H1 (cell line): ENCODE measurements around the gene HPRT1. TPM values are rescaled to one million over a fixed set of nuclear protein-coding genes. Genes with fewer than 3 reads are reported as not detected.

Source experiments
- CTCF ChIA-PET: fragments of 300-600 bp; sonication (Branson Sonifier 250); formaldehyde crosslinking; loops from one replicate; lab custom pipeline; 2021; ENCODE audit not compliant: partially characterized antibody; lab: Charles Lee
- POLR2A ChIA-PET: fragments of 300-600 bp; sonication (Branson Sonifier 250); formaldehyde crosslinking; loops from one replicate; lab custom pipeline; 2021; ENCODE audit warnings: inconsistent platforms; ENCODE audit not compliant: partially characterized antibody; lab: Charles Lee
- DNase-seq, 2 experiments: peaks; one replicate each; pipeline versions ENCODE4 v3.0.0 to v3.0.0-alpha.2; 2010 to 2022; ENCODE audit warnings: low spot score in 2 of 2, low read depth in 1 of 2, mixed read lengths in 1 of 2
- FAIRE-seq: peaks from 2 replicates; lab custom pipeline; 2011; peaks lifted over from hg19 to GRCh38; lab: Jason Lieb, UNC
- H2AFZ ChIP-seq: 2 replicates; pipeline ENCODE4 v1.8.1; 2012; ENCODE audit warnings: low read length, inconsistent platforms
- H2AK5ac ChIP-seq: 2 replicates; pipeline ENCODE4 v1.6.1; 2013; ENCODE audit warnings: low read depth, low read length
- H2BK120ac ChIP-seq: replicated peaks from 2 replicates; pipeline ENCODE3; 2013; ENCODE audit warnings: low read depth, low read length, inconsistent platforms
- H2BK12ac ChIP-seq: 2 replicates; pipeline ENCODE4 v1.6.1; 2013; ENCODE audit warnings: low read depth, low read length
- H2BK15ac ChIP-seq: 2 replicates; pipeline ENCODE4 v1.6.1; 2013; ENCODE audit warnings: low read length
- H2BK20ac ChIP-seq: 2 replicates; pipeline ENCODE4 v1.6.1; 2013; ENCODE audit warnings: low read length
- H2BK5ac ChIP-seq: 2 replicates; pipeline ENCODE4 v1.6.1; 2013; ENCODE audit warnings: low read depth, low read length
- H3K14ac ChIP-seq: 2 replicates; pipeline ENCODE4 v1.6.1; 2013; ENCODE audit warnings: inconsistent platforms; ENCODE audit not compliant: insufficient read length
- H3K18ac ChIP-seq: 2 replicates; pipeline ENCODE4 v1.6.1; 2013; ENCODE audit warnings: low read length; ENCODE audit errors: extremely low read depth
- H3K23ac ChIP-seq: 2 replicates; pipeline ENCODE4 v1.6.1; 2013; ENCODE audit warnings: inconsistent platforms; ENCODE audit not compliant: insufficient read length
- H3K23me2 ChIP-seq: 2 replicates; pipeline ENCODE4 v1.6.1; 2013; ENCODE audit warnings: low read depth, low read length
- H3K27ac ChIP-seq: 2 replicates; pipeline ENCODE4 v1.6.1; 2011; ENCODE audit warnings: low read depth, low read length, inconsistent platforms
- H3K27me3 ChIP-seq, 4 experiments: replicated peaks in 1 of 4; 1 replicate in 1 of 4; 2 replicates in 3 of 4; pipeline versions ENCODE4 v1.6.1 to v1.8.1; 2011 to 2013; ENCODE audit warnings: low read length in 3 of 4, mild to moderate bottlenecking in 3 of 4, inconsistent platforms in 2 of 4, mixed read lengths in 2 of 4, moderate library complexity in 1 of 4; ENCODE audit not compliant: control insufficient read depth in 3 of 4, insufficient read depth in 3 of 4; ENCODE audit errors: extremely low read depth in 1 of 4
- H3K36me3 ChIP-seq, 4 experiments: 2 replicates each; pipeline versions ENCODE4 v1.6.1 to v1.8.1; 2011 to 2013; ENCODE audit warnings: mild to moderate bottlenecking in 4 of 4, low read length in 3 of 4, moderate library complexity in 2 of 4, control low read depth in 1 of 4, inconsistent platforms in 1 of 4; ENCODE audit not compliant: insufficient read depth in 4 of 4, control insufficient read depth in 2 of 4
- H3K4ac ChIP-seq: replicated peaks from 2 replicates; pipeline ENCODE3; 2013; ENCODE audit warnings: low read length, low read depth, mixed read lengths, inconsistent platforms; ENCODE audit not compliant: insufficient read length
- H3K4me1 ChIP-seq, 4 experiments: replicated peaks in 1 of 4; 1 replicate in 1 of 4; 2 replicates in 3 of 4; pipeline versions ENCODE4 v1.6.1 to v1.8.1; 2011 to 2013; ENCODE audit warnings: low read length in 3 of 4, inconsistent platforms in 2 of 4, mixed read lengths in 1 of 4; ENCODE audit not compliant: insufficient read depth in 4 of 4, control insufficient read depth in 3 of 4
- H3K4me2 ChIP-seq, 2 experiments: 2 replicates each; pipeline versions ENCODE4 v1.6.1 to v1.8.1; 2011 to 2013; ENCODE audit warnings: low read depth in 2 of 2, low read length in 2 of 2, control low read depth in 1 of 2, inconsistent platforms in 1 of 2, mild to moderate bottlenecking in 1 of 2; ENCODE audit not compliant: insufficient read depth in 1 of 2
- H3K4me3 ChIP-seq, 4 experiments: fragments of 200-600, 300-600 bp in 1 of 4; sonication (generic), shearing (Covaris generic), sonication (Bioruptor Twin) in 1 of 4; 2 replicates each; pipeline versions ENCODE4 v1.5.1 to v1.8.1; 2011 to 2016; ENCODE audit warnings: low read length in 4 of 4, low read depth in 3 of 4, control low read depth in 2 of 4, inconsistent platforms in 2 of 4, mild to moderate bottlenecking in 2 of 4, mixed read lengths in 1 of 4, moderate library complexity in 1 of 4; ENCODE audit not compliant: insufficient read depth in 2 of 4; ENCODE audit errors: extremely low read depth in 1 of 4
- H3K56ac ChIP-seq: replicated peaks from 2 replicates; pipeline ENCODE3; 2013; ENCODE audit warnings: low read depth, mild to moderate bottlenecking, mixed read lengths, low read length, inconsistent platforms; ENCODE audit not compliant: insufficient read length
- H3K79me1 ChIP-seq: 2 replicates; pipeline ENCODE4 v1.6.1; 2013; ENCODE audit warnings: low read depth, low read length, control low read depth
- H3K79me2 ChIP-seq, 2 experiments: 2 replicates each; pipeline versions ENCODE4 v1.6.1 to v1.8.1; 2012 to 2013; ENCODE audit warnings: low read length in 2 of 2, mild to moderate bottlenecking in 2 of 2, inconsistent platforms in 1 of 2; ENCODE audit not compliant: insufficient read depth in 2 of 2, control insufficient read depth in 1 of 2
- H3K9ac ChIP-seq, 4 experiments: replicated peaks in 1 of 4; 1 replicate in 1 of 4; 2 replicates in 3 of 4; pipeline versions ENCODE4 v1.6.1 to v1.8.1; 2011 to 2013; ENCODE audit warnings: low read depth in 3 of 4, low read length in 3 of 4, control low read depth in 2 of 4, mild to moderate bottlenecking in 2 of 4, moderate library complexity in 2 of 4, inconsistent platforms in 1 of 4; ENCODE audit errors: extremely low read depth in 1 of 4
- H3K9me3 ChIP-seq, 2 experiments: 2 replicates each; pipeline versions ENCODE4 v1.6.1 to v1.8.1; 2012 to 2013; ENCODE audit warnings: mild to moderate bottlenecking in 2 of 2, moderate library complexity in 2 of 2, control low read depth in 1 of 2, inconsistent platforms in 1 of 2, low read depth in 1 of 2, low read length in 1 of 2, mixed read lengths in 1 of 2; ENCODE audit not compliant: insufficient read depth in 2 of 2
- H4K20me1 ChIP-seq, 2 experiments: replicated peaks in 1 of 2; 2 replicates each; pipeline versions ENCODE3 to v1.8.1; 2011 to 2013; ENCODE audit warnings: inconsistent platforms in 2 of 2, low read length in 2 of 2, mild to moderate bottlenecking in 1 of 2; ENCODE audit not compliant: insufficient read depth in 2 of 2, control insufficient read depth in 1 of 2
- H4K5ac ChIP-seq: 2 replicates; pipeline ENCODE4 v1.6.1; 2013; ENCODE audit warnings: low read length, low read depth, mixed read lengths, inconsistent platforms; ENCODE audit not compliant: insufficient read length
- H4K8ac ChIP-seq: 2 replicates; pipeline ENCODE4 v1.8.0; 2013; ENCODE audit warnings: mild to moderate bottlenecking, moderate library complexity, low read length, inconsistent platforms; ENCODE audit not compliant: insufficient read depth; ENCODE audit errors: extremely low read depth
- H4K91ac ChIP-seq: replicated peaks from 2 replicates; pipeline ENCODE3; 2013; ENCODE audit warnings: low read length, mixed read lengths, inconsistent platforms; ENCODE audit not compliant: insufficient read length
- POLR2A ChIP-seq, 2 experiments: IDR thresholded peaks; 1 replicate in 1 of 2; 2 replicates in 1 of 2; pipeline ENCODE4 v1.6.1; 2011; ENCODE audit warnings: low read depth in 2 of 2, low read length in 2 of 2, mild to moderate bottlenecking in 2 of 2; ENCODE audit errors: control extremely low read depth in 1 of 2
- RAD21 ChIP-seq, 2 experiments: IDR thresholded peaks in 1 of 2; conservative IDR thresholded peaks in 1 of 2; 2 replicates each; pipeline ENCODE4 v1.6.1; 2011; ENCODE audit warnings: low read depth in 2 of 2, low read length in 2 of 2, improper control_type of control experiment in 1 of 2, inconsistent platforms in 1 of 2, mild to moderate bottlenecking in 1 of 2, moderate library complexity in 1 of 2
- WGBS, 2 experiments: shearing (Covaris generic) in 1 of 2; methylation state at CpG; one replicate each; pipeline versions ENCODE4 v1.1.6 to v1.1.7; 2013 to 2015; ENCODE audit warnings: low lambda C conversion rate in 2 of 2, mixed read lengths in 2 of 2, inconsistent platforms in 1 of 2, low coverage in 1 of 2, missing lambda C conversion rate in 1 of 2; ENCODE audit not compliant: insufficient replicate concordance in 2 of 2, insufficient coverage in 1 of 2, insufficient read length in 1 of 2; ENCODE audit errors: extremely low coverage in 1 of 2, missing lambda C conversion rate in 1 of 2; 5-methylcytosine and 5-hydroxymethylcytosine counted together
- polyA plus RNA-seq, 7 experiments: library from polyadenylated mRNA; depleted of rRNA in 3 of 7; stranded (reverse) in 5 of 7; unstranded in 2 of 7; fragments of >200 nt in 5 of 7; fragments of 200-250 nt in 2 of 7; gene quantifications; 1 replicate in 5 of 7; 2 replicates in 1 of 7; 4 replicates in 1 of 7; pipeline versions ENCODE4 v1.2.1 to v1.2.3, GENCODE V29; 2011 to 2013; ENCODE audit warnings: missing spikeins in 2 of 7, mixed read lengths in 2 of 7
- total RNA-seq: library from RNA; stranded (reverse); fragmentation: NEBNext Ultra II Directional; extraction: Animal tissue kit (Norgen Biotek cat#: 25700); gene quantifications from 2 replicates; pipeline ENCODE4 v1.2.1, GENCODE V29; 2021
- TF ChIP-seq, protein P1 (sequence below), 3 experiments: IDR thresholded peaks; 1 replicate in 2 of 3; 2 replicates in 1 of 3; pipeline versions ENCODE4 v1.5.1 to v1.6.1; 2011; ENCODE audit warnings: low read length in 3 of 3, mild to moderate bottlenecking in 3 of 3, inconsistent platforms in 2 of 3, low read depth in 1 of 3, moderate library complexity in 1 of 3; ENCODE audit not compliant: insufficient read depth in 1 of 3; ENCODE audit errors: control extremely low read depth in 1 of 3

Gene HPRT1
- total and polyA plus RNA-seq, 2 of the 8 experiments (the other 6 are each of a cell fraction or from before 2014, with no cell fraction given): 16.9 to 49.5 TPM

DNA sequence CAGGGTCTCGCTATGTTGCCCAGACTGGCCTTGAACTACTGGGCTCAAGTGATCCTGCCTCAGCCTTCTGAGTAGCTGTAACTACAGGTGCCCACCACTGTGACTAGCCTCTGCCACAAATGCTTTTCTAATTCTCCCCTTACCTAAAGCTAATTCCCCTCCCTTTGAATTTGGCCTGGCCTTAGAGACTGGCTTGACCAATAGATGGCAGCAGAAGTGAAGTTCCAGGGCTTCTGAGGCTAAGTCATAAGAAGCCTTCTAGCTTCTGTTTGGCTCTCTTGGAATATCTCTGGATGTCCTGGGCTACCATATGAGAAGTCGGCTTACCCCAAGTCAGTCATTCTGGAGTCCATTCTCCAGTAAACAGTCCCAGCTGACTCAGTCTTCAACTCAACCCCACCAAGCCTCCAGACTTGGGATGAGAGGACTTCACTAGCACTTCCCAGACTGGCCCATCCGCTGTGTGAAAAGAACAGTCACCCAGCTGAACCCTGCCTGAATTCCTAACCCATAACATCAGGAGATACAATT, 61.0 kb downstream of the HPRT1 start:
- Histone ChIP-seq H2AFZ (no peak overlapping the region), H3K4me1 (no peaks in the 10 kb centered on the region), H4K8ac (no peak overlapping the region), H4K5ac (no peak overlapping the region), H3K23me2 (no peaks in the 10 kb centered on the region), H3K4me2 (no peak overlapping the region), H3K4ac (no peak overlapping the region), H3K14ac (no peak overlapping the region), H3K4me3 (no peak overlapping the region), H2BK120ac (no peak overlapping the region), H2BK15ac (no peak overlapping the region), H3K79me2 (no peaks in the 10 kb centered on the region), H3K9ac (no peak overlapping the region), H3K18ac (no peak overlapping the region), H2BK12ac (no peak overlapping the region), H3K56ac (no peak overlapping the region), H2BK20ac (no peak overlapping the region), H3K27me3 (no peaks in the 10 kb centered on the region), H4K20me1 (no peaks in the 10 kb centered on the region), H3K23ac (no peak overlapping the region), H4K91ac (no peak overlapping the region), H3K79me1 (no peaks in the 10 kb centered on the region), H2AK5ac (no peak overlapping the region), H3K9me3 (no peaks in the 10 kb centered on the region), H3K36me3 (no peaks in the 10 kb centered on the region), H2BK5ac (no peak overlapping the region), H3K27ac (no peak overlapping the region)
- CTCF ChIA-PET: interaction anchor here (0.6 to 2.2 kb wide), 25 partner anchors 8 to 289 kb away, joined by 3 to 16 read pairs (median 4); no protein-coding TSS in a partner anchor
- DNase-seq (no peak), FAIRE-seq (no peak)
- TF ChIP-seq, protein P1, sequence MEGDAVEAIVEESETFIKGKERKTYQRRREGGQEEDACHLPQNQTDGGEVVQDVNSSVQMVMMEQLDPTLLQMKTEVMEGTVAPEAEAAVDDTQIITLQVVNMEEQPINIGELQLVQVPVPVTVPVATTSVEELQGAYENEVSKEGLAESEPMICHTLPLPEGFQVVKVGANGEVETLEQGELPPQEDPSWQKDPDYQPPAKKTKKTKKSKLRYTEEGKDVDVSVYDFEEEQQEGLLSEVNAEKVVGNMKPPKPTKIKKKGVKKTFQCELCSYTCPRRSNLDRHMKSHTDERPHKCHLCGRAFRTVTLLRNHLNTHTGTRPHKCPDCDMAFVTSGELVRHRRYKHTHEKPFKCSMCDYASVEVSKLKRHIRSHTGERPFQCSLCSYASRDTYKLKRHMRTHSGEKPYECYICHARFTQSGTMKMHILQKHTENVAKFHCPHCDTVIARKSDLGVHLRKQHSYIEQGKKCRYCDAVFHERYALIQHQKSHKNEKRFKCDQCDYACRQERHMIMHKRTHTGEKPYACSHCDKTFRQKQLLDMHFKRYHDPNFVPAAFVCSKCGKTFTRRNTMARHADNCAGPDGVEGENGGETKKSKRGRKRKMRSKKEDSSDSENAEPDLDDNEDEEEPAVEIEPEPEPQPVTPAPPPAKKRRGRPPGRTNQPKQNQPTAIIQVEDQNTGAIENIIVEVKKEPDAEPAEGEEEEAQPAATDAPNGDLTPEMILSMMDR (IDR thresholded peaks at IDR 0.05; ENCODE audit: control extremely low read depth in 1 of 3, insufficient read depth in 1 of 3, low read depth in 1 of 3, low read length in 3 of 3): peak in 2 of 3 experiments; percentile 68 to 74; a peak in 3 of 4 replicates
- no peak for TF ChIP-seq POLR2A (IDR thresholded peaks at IDR 0.05; ENCODE audit: control extremely low read depth in 1 of 2, low read depth in 2 of 2, low read length in 2 of 2)
- peak; percentile 76 to 86 for TF ChIP-seq RAD21 (IDR thresholded peaks at IDR 0.05 in 1 of 2, conservative IDR thresholded peaks at IDR 0.05 in 1 of 2; ENCODE audit: low read depth in 2 of 2, low read length in 2 of 2)
- WGBS, 2 experiments: 65% methylated on average over 2 of the region's 3 CpGs; no CpG with 5 or more reads in 1 of the 2 experiments
- POLR2A ChIA-PET: interaction anchor here (1.3 kb wide), 1 partner anchor 25 kb away, joined by 3 read pairs; no protein-coding TSS in a partner anchor
